Neural cell (in vitro differentiated cells): Measurements from ENCODE around the gene ABCA6. TPM values are rescaled to one million over a fixed set of nuclear protein-coding genes. Genes with fewer than 3 reads are reported as not detected.

ENCODE experiments used
- H2AFZ ChIP-seq: fragments of 200-600, 300-800 bp; sonication (generic), shearing (Covaris generic); 2 replicates; pipeline ENCODE4 v1.6.0; 2014; ENCODE audit warnings: low read depth, mild to moderate bottlenecking, antibody characterized with exemption, low read length, moderate library complexity
- H3F3A ChIP-seq: fragments of 200-600 bp; shearing (Covaris generic); 2 replicates; pipeline ENCODE4 v1.6.1; 2016; ENCODE audit warnings: mild to moderate bottlenecking, moderate library complexity, mixed read lengths, antibody characterized with exemption, low read length; ENCODE audit not compliant: insufficient read depth, poor library complexity, severe bottlenecking
- H3K27ac ChIP-seq: fragments of 200-600, 300-800 bp; sonication (generic), shearing (Covaris generic); 2 replicates; pipeline ENCODE4 v1.5.1; 2014; ENCODE audit warnings: mild to moderate bottlenecking, low read length, moderate library complexity
- H3K27me3 ChIP-seq: fragments of 300-800, 200-600 bp; sonication (generic), shearing (Covaris generic); 2 replicates; pipeline ENCODE4 v1.6.0; 2014; ENCODE audit warnings: mild to moderate bottlenecking, low read depth, low read length, moderate library complexity; ENCODE audit not compliant: insufficient read depth
- H3K36me3 ChIP-seq: fragments of 300-800, 200-600 bp; sonication (generic), shearing (Covaris generic); 2 replicates; pipeline ENCODE4 v1.5.1; 2014; ENCODE audit warnings: mild to moderate bottlenecking, antibody characterized with exemption, low read length, moderate library complexity; ENCODE audit not compliant: insufficient read depth
- H3K4me2 ChIP-seq: fragments of 300-800, 200-600 bp; sonication (generic), shearing (Covaris generic); 2 replicates; pipeline ENCODE4 v1.6.0; 2014; ENCODE audit warnings: mild to moderate bottlenecking, low read length
- H3K4me3 ChIP-seq: fragments of 300-800, 200-600 bp; sonication (generic), shearing (Covaris generic); 2 replicates; pipeline ENCODE4 v1.5.1; 2014; ENCODE audit warnings: mild to moderate bottlenecking, low read length, moderate library complexity
- H3K79me2 ChIP-seq: fragments of 200-600 bp; shearing (Covaris generic); replicated peaks from 2 replicates; pipeline ENCODE4 v1.6.0; 2014; ENCODE audit warnings: mild to moderate bottlenecking, low read length, moderate library complexity; ENCODE audit not compliant: insufficient read depth
- H3K9ac ChIP-seq: fragments of 300-800, 200-600 bp; sonication (generic), shearing (Covaris generic); 2 replicates; pipeline ENCODE4 v1.6.1; 2016; ENCODE audit warnings: mild to moderate bottlenecking, low read length, mixed read lengths
- H3K9me2 ChIP-seq: fragments of 200-600 bp; shearing (Covaris generic); 2 replicates; pipeline ENCODE4 v1.6.1; 2016; ENCODE audit warnings: mild to moderate bottlenecking, low read length, mixed read lengths; ENCODE audit not compliant: insufficient read depth
- H3K9me3 ChIP-seq: fragments of 200-600, 300-800 bp; sonication (generic), shearing (Covaris generic); 2 replicates; pipeline ENCODE4 v1.6.1; 2016; ENCODE audit warnings: mild to moderate bottlenecking, mixed run types, low read length, moderate library complexity, mixed read lengths
- H4K20me1 ChIP-seq: fragments of 200-600 bp; shearing (Covaris generic); 2 replicates; pipeline ENCODE4 v1.6.1; 2016; ENCODE audit warnings: mild to moderate bottlenecking, mixed run types; ENCODE audit not compliant: insufficient read depth
- CTCF ChIP-seq: fragments of 450-650 bp; IDR thresholded peaks from 2 replicates; pipeline ENCODE4 v1.5.1; 2014; ENCODE audit warnings: antibody characterized with exemption, mild to moderate bottlenecking, moderate library complexity; ENCODE audit not compliant: poor library complexity, severe bottlenecking
- EP300 ChIP-seq: fragments of 450-650 bp; conservative IDR thresholded peaks from 2 replicates; pipeline ENCODE4 v1.6.1; 2014; ENCODE audit warnings: antibody characterized with exemption, mild to moderate bottlenecking, moderate library complexity; ENCODE audit not compliant: poor library complexity, severe bottlenecking
- EZH2 ChIP-seq: fragments of 200-600, 300-800 bp; shearing (Covaris generic), sonication (generic); IDR thresholded peaks from 2 replicates; pipeline ENCODE4 v1.6.1; 2014; ENCODE audit warnings: antibody characterized with exemption, low read length, borderline replicate concordance, mild to moderate bottlenecking; ENCODE audit not compliant: insufficient read depth, poor library complexity, severe bottlenecking
- MXI1 ChIP-seq: fragments of 450-650 bp; conservative IDR thresholded peaks from 2 replicates; pipeline ENCODE4 v1.6.1; 2014; ENCODE audit warnings: antibody characterized with exemption, mild to moderate bottlenecking; ENCODE audit not compliant: poor library complexity, severe bottlenecking
- POLR2AphosphoS5 ChIP-seq: IDR thresholded peaks from 2 replicates; pipeline ENCODE4 v1.6.1; 2012
- RAD21 ChIP-seq: fragments of 450-650 bp; conservative IDR thresholded peaks from 2 replicates; pipeline ENCODE4 v1.6.1; 2014; ENCODE audit warnings: antibody characterized with exemption, mild to moderate bottlenecking, moderate library complexity
- REST ChIP-seq: IDR thresholded peaks from 2 replicates; pipeline ENCODE4 v1.6.1; 2012; ENCODE audit warnings: borderline replicate concordance
- SMC3 ChIP-seq: fragments of 450-650 bp; conservative IDR thresholded peaks from 2 replicates; pipeline ENCODE4 v1.6.1; 2014; ENCODE audit warnings: antibody characterized with exemption, mild to moderate bottlenecking, moderate library complexity; ENCODE audit not compliant: poor library complexity
- TAF1 ChIP-seq: IDR thresholded peaks from 2 replicates; pipeline ENCODE4 v1.6.1; 2012; ENCODE audit warnings: low read depth
- polyA plus RNA-seq: library from polyadenylated mRNA; depleted of rRNA; stranded (reverse); fragments of >200 nt; gene quantifications from 2 replicates; pipeline ENCODE4 v1.2.3, GENCODE V29; 2014

The ABCA6 gene
- polyA plus RNA-seq, 1 donor from 2014 or later: 1.6 TPM

- H2AFZ ChIP-seq: no peak overlapping the region
Measured at GRCh38 chr17:69179227-69179952, 37.7 kb upstream of the ABCA6 start.

DNA sequence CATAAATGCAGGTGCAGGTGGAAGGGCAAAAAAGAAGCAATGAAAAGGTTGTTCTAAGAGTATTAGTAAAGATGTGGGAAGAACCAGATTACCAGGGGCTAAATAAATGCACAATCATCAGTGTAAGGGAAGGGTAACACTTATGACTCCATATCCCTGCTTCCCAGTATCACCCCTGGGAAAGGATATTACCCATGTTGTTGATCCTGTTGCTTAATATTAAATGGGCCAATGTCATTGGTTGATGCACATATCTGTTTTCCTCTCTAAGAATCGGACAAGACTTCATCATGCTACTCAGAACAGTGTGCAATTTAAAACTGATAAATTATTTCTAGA is 34.7 kb upstream of the ABCA6 start:
- Histone ChIP-seq H2AFZ (no peak overlapping the region), H3K9ac (no peak overlapping the region), H3K9me3 (no peaks in the 10 kb centered on the region), H3K27me3 (no peaks in the 10 kb centered on the region), H3K4me3 (no peak overlapping the region), H3K4me2 (no peak overlapping the region), H3K79me2 (no peaks in the 10 kb centered on the region), H3F3A (no peaks in the 10 kb centered on the region), H3K36me3 (no peaks in the 10 kb centered on the region), H3K9me2 (no peaks in the 10 kb centered on the region), H3K27ac (no peak overlapping the region), H4K20me1 (no peaks in the 10 kb centered on the region)
- TF ChIP-seq POLR2AphosphoS5: no peak

More at GRCh38 chr17:69179227-69179952, 37.7 kb upstream of the ABCA6 start:
- no peak overlapping the region for H3K4me3 ChIP-seq
- no peak overlapping the region for H3K27ac ChIP-seq
- H3K4me2 ChIP-seq: no peak overlapping the region
- no peaks in the 10 kb centered on the region for H3K36me3 ChIP-seq
- no peaks in the 10 kb centered on the region for H3F3A ChIP-seq
- TF ChIP-seq MXI1 (no peak), CTCF (no peak), REST (no peak), SMC3 (no peak), RAD21 (no peak), POLR2AphosphoS5 (no peak), EZH2 (no peak), TAF1 (no peak), EP300 (no peak)
- no peaks in the 10 kb centered on the region for H3K27me3 ChIP-seq
- no peaks in the 10 kb centered on the region for H3K9me3 ChIP-seq
- no peaks in the 10 kb centered on the region for H3K79me2 ChIP-seq
- no peaks in the 10 kb centered on the region for H3K9me2 ChIP-seq
- no peak overlapping the region for H3K9ac ChIP-seq
- H4K20me1 ChIP-seq: no peaks in the 10 kb centered on the region
